HepG2 (cell line): ENCODE results near the gene PLCB1. TPM values are rescaled to one million over a fixed set of nuclear protein-coding genes. Genes with fewer than 3 reads are reported as not detected.

Source experiments
- DR1 ChIP-seq: sonication (generic); formaldehyde crosslinking; IDR thresholded peaks from 2 replicates; pipeline ENCODE4 v1.8.0; 2021; ENCODE audit warnings: mild to moderate bottlenecking, missing genetic modification reagents, inconsistent platforms
- ELF1 ChIP-seq: sonication (generic); formaldehyde crosslinking; IDR thresholded peaks from 2 replicates; pipeline ENCODE4 v1.4.0; 2020; ENCODE audit warnings: missing genetic modification reagents
- ESRRA ChIP-seq: sonication (generic); formaldehyde crosslinking; IDR thresholded peaks from 2 replicates; pipeline ENCODE4 v1.5.1; 2020; ENCODE audit warnings: mild to moderate bottlenecking, low read depth, missing genetic modification reagents
- FLYWCH1 ChIP-seq: sonication (generic); formaldehyde crosslinking; IDR thresholded peaks from 2 replicates; pipeline ENCODE4 v1.8.1; 2023; ENCODE audit warnings: mild to moderate bottlenecking, missing genetic modification reagents
- FOXA3 ChIP-seq: IDR thresholded peaks from 2 replicates; pipeline ENCODE4 v1.6.1; 2016; ENCODE audit warnings: missing genetic modification reagents, missing compliant biosample characterization
- MTF1 ChIP-seq: sonication (generic); formaldehyde crosslinking; IDR thresholded peaks from 2 replicates; pipeline ENCODE4 v1.5.0; 2020; ENCODE audit warnings: missing genetic modification reagents
- NFE2L1 ChIP-seq: sonication (generic); formaldehyde crosslinking; IDR thresholded peaks from 2 replicates; pipeline ENCODE4 v1.4.0; 2020; ENCODE audit warnings: missing genetic modification reagents, mild to moderate bottlenecking, borderline replicate concordance
- TBL1XR1 ChIP-seq: fragments of 150-350 bp; IDR thresholded peaks from 2 replicates; pipeline ENCODE4 v1.6.1; 2014; ENCODE audit warnings: borderline replicate concordance, low read length; ENCODE audit not compliant: partially characterized antibody
- ZNF34 ChIP-seq: sonication (generic); formaldehyde crosslinking; IDR thresholded peaks from 2 replicates; pipeline ENCODE4 v1.4.0; 2020; ENCODE audit warnings: mild to moderate bottlenecking, missing genetic modification reagents, borderline replicate concordance
- polyA plus RNA-seq, 8 experiments: library from polyadenylated mRNA; depleted of rRNA in 3 of 8; stranded (reverse) in 7 of 8; unstranded in 1 of 8; fragments of >200 nt; fragmentation: Illumina TruSeq in 4 of 8; extraction: Trizol in 4 of 8; gene quantifications; 2 replicates each; pipeline versions ENCODE4 v1.2.1 to v1.2.3, GENCODE V29; 2011 to 2016; ENCODE audit warnings: low read depth in 4 of 8, missing spikeins in 1 of 8, mixed read lengths in 1 of 8; ENCODE audit not compliant: insufficient read depth in 1 of 8
- total RNA-seq, 5 experiments: library from RNA; depleted of rRNA; stranded (reverse); fragments of >200 nt; fragmentation: Illumina TruSeq; extraction: Trizol; gene quantifications; 2 replicates each; pipeline ENCODE4 v1.2.3, GENCODE V29; 2016; ENCODE audit warnings: low read depth in 1 of 5
- TF ChIP-seq, protein P1 (sequence below): sonication (generic); formaldehyde crosslinking; conservative IDR thresholded peaks from 2 replicates; pipeline ENCODE4 v1.4.0; 2020; ENCODE audit warnings: mild to moderate bottlenecking, missing genetic modification reagents, moderate library complexity
- TF ChIP-seq, protein P2 (sequence below): sonication (generic); formaldehyde crosslinking; IDR thresholded peaks from 2 replicates; pipeline ENCODE4 v1.4.0; 2020; ENCODE audit warnings: mild to moderate bottlenecking, missing genetic modification reagents
- TF ChIP-seq, protein P3 (sequence below): sonication (generic); formaldehyde crosslinking; IDR thresholded peaks from 2 replicates; pipeline ENCODE4 v1.4.0; 2020; ENCODE audit warnings: missing genetic modification reagents
- TF ChIP-seq, protein P4 (sequence below): sonication (generic); formaldehyde crosslinking; IDR thresholded peaks from 2 replicates; pipeline ENCODE4 v1.8.1; 2023; ENCODE audit warnings: mild to moderate bottlenecking, missing genetic modification reagents
- TF ChIP-seq, protein P5 (sequence below): sonication (generic); formaldehyde crosslinking; IDR thresholded peaks from 2 replicates; pipeline ENCODE4 v1.4.0; 2020; ENCODE audit warnings: missing genetic modification reagents, borderline replicate concordance

The PLCB1 gene
- total and polyA plus RNA-seq, 2 of the 13 experiments (the other 11 are each of a cell fraction or from before 2014, with no cell fraction given) = 42.4 to 55.9 TPM

DNA sequence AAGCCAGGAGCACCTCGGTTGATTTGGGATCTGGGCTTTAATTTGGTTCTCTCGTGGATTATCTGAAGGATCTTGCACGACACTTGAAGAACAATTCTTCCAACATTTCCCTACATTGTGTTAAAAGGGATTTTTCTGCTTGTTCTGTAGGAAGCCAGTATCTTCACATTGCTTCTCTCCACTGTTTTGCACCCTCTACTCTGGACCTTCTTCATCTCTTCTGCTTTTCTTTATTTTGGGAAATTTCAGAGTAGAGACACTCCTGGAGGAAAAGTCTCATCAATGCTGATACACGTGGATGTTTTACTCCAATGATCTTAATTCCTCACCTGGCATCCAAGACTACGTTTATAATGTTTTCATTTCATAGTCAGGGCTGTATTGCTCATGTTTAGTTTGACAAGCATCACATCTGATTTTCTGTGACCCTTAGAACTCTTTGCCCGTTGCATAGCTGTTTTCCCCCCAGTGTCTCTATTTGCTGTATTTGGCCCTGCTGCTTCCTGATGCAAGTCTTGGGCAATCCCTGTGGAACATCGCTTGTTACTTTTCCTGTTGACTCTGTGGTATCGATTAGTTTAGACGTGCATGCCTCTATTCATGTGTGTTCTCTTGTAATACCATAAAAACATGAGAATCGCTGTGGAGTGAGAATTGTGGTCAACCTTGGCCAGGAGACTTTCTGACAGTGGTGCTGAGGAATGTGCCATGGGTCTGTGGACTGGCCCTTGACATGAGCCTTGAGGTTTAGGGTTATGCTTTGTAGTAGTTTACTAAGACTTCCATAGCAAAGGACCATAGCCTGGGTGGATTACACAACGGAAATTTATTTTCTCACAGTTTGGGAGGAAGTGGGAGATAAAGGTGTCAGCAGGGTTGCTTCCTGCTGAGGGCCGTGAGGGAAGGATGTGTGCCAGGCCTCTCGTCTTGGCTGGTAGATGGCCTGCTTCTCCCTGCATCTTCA is 12.5 kb downstream of the PLCB1 start (continued):
- peak; percentile 88 for TF ChIP-seq ESRRA (CRISPR knock-in tag)
- no peak for TF ChIP-seq MTF1 (CRISPR knock-in tag)
- no peak; the same call in 1 of the 2 replicates for TF ChIP-seq DR1
- peak; percentile 92 for TF ChIP-seq ELF1
- peak; percentile 98 for TF ChIP-seq TBL1XR1
- TF ChIP-seq, protein P1, sequence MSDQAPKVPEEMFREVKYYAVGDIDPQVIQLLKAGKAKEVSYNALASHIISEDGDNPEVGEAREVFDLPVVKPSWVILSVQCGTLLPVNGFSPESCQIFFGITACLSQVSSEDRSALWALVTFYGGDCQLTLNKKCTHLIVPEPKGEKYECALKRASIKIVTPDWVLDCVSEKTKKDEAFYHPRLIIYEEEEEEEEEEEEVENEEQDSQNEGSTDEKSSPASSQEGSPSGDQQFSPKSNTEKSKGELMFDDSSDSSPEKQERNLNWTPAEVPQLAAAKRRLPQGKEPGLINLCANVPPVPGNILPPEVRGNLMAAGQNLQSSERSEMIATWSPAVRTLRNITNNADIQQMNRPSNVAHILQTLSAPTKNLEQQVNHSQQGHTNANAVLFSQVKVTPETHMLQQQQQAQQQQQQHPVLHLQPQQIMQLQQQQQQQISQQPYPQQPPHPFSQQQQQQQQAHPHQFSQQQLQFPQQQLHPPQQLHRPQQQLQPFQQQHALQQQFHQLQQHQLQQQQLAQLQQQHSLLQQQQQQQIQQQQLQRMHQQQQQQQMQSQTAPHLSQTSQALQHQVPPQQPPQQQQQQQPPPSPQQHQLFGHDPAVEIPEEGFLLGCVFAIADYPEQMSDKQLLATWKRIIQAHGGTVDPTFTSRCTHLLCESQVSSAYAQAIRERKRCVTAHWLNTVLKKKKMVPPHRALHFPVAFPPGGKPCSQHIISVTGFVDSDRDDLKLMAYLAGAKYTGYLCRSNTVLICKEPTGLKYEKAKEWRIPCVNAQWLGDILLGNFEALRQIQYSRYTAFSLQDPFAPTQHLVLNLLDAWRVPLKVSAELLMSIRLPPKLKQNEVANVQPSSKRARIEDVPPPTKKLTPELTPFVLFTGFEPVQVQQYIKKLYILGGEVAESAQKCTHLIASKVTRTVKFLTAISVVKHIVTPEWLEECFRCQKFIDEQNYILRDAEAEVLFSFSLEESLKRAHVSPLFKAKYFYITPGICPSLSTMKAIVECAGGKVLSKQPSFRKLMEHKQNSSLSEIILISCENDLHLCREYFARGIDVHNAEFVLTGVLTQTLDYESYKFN = peak; percentile 99
- TF ChIP-seq, protein P2, sequence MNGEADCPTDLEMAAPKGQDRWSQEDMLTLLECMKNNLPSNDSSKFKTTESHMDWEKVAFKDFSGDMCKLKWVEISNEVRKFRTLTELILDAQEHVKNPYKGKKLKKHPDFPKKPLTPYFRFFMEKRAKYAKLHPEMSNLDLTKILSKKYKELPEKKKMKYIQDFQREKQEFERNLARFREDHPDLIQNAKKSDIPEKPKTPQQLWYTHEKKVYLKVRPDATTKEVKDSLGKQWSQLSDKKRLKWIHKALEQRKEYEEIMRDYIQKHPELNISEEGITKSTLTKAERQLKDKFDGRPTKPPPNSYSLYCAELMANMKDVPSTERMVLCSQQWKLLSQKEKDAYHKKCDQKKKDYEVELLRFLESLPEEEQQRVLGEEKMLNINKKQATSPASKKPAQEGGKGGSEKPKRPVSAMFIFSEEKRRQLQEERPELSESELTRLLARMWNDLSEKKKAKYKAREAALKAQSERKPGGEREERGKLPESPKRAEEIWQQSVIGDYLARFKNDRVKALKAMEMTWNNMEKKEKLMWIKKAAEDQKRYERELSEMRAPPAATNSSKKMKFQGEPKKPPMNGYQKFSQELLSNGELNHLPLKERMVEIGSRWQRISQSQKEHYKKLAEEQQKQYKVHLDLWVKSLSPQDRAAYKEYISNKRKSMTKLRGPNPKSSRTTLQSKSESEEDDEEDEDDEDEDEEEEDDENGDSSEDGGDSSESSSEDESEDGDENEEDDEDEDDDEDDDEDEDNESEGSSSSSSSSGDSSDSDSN (CRISPR knock-in tag) = peak; percentile 83
- TF ChIP-seq FLYWCH1 (CRISPR knock-in tag) = no peak
- TF ChIP-seq FOXA3 (CRISPR knock-in tag) = peak; percentile 100
- TF ChIP-seq, protein P3, sequence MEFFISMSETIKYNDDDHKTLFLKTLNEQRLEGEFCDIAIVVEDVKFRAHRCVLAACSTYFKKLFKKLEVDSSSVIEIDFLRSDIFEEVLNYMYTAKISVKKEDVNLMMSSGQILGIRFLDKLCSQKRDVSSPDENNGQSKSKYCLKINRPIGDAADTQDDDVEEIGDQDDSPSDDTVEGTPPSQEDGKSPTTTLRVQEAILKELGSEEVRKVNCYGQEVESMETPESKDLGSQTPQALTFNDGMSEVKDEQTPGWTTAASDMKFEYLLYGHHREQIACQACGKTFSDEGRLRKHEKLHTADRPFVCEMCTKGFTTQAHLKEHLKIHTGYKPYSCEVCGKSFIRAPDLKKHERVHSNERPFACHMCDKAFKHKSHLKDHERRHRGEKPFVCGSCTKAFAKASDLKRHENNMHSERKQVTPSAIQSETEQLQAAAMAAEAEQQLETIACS (CRISPR knock-in tag) = no peak
- TF ChIP-seq, protein P4, sequence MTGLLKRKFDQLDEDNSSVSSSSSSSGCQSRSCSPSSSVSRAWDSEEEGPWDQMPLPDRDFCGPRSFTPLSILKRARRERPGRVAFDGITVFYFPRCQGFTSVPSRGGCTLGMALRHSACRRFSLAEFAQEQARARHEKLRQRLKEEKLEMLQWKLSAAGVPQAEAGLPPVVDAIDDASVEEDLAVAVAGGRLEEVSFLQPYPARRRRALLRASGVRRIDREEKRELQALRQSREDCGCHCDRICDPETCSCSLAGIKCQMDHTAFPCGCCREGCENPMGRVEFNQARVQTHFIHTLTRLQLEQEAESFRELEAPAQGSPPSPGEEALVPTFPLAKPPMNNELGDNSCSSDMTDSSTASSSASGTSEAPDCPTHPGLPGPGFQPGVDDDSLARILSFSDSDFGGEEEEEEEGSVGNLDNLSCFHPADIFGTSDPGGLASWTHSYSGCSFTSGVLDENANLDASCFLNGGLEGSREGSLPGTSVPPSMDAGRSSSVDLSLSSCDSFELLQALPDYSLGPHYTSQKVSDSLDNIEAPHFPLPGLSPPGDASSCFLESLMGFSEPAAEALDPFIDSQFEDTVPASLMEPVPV (CRISPR knock-in tag) = peak; percentile 60; the same call in 1 of the 2 replicates
- no peak for TF ChIP-seq ZNF34 (CRISPR knock-in tag)
- TF ChIP-seq, protein P5, sequence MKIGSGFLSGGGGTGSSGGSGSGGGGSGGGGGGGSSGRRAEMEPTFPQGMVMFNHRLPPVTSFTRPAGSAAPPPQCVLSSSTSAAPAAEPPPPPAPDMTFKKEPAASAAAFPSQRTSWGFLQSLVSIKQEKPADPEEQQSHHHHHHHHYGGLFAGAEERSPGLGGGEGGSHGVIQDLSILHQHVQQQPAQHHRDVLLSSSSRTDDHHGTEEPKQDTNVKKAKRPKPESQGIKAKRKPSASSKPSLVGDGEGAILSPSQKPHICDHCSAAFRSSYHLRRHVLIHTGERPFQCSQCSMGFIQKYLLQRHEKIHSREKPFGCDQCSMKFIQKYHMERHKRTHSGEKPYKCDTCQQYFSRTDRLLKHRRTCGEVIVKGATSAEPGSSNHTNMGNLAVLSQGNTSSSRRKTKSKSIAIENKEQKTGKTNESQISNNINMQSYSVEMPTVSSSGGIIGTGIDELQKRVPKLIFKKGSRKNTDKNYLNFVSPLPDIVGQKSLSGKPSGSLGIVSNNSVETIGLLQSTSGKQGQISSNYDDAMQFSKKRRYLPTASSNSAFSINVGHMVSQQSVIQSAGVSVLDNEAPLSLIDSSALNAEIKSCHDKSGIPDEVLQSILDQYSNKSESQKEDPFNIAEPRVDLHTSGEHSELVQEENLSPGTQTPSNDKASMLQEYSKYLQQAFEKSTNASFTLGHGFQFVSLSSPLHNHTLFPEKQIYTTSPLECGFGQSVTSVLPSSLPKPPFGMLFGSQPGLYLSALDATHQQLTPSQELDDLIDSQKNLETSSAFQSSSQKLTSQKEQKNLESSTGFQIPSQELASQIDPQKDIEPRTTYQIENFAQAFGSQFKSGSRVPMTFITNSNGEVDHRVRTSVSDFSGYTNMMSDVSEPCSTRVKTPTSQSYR (CRISPR knock-in tag) = peak; percentile 92
- TF ChIP-seq NFE2L1 (CRISPR knock-in tag) = no peak
